Osteoblast (primary cell): ENCODE data around the gene SPRR2E. TPM values are rescaled to one million over a fixed set of nuclear protein-coding genes. Genes with fewer than 3 reads are reported as not detected.
"Not testable (repeated sequence)": the region's sequence is repeated elsewhere in the genome, so short reads cannot be mapped to it uniquely, and the experiment has no call there.

Experiments used
- DNase-seq: peaks from one replicate; pipeline ENCODE4 v3.0.0; 2011; ENCODE audit warnings: low spot score, mixed read lengths; ENCODE audit not compliant: insufficient read length; ENCODE audit errors: missing footprints
- H2AFZ ChIP-seq: 2 replicates; pipeline ENCODE4 v1.6.0; 2011; ENCODE audit warnings: mild to moderate bottlenecking, low read length
- H3K27ac ChIP-seq: 2 replicates; pipeline ENCODE4 v1.5.1; 2011; ENCODE audit warnings: mild to moderate bottlenecking, low read depth, low read length, moderate library complexity
- H3K27me3 ChIP-seq: 2 replicates; pipeline ENCODE4 v1.6.0; 2012; ENCODE audit warnings: mild to moderate bottlenecking, control low read depth, inconsistent platforms, low read length, moderate library complexity; ENCODE audit not compliant: insufficient read depth
- H3K36me3 ChIP-seq: 2 replicates; pipeline ENCODE4 v1.5.1; 2011; ENCODE audit warnings: mild to moderate bottlenecking, low read length, control low read depth, moderate library complexity; ENCODE audit not compliant: insufficient read depth
- H3K4me1 ChIP-seq: 2 replicates; pipeline ENCODE4 v1.5.1; 2011; ENCODE audit warnings: mild to moderate bottlenecking, low read length, control low read depth, moderate library complexity; ENCODE audit not compliant: insufficient read depth
- H3K4me2 ChIP-seq: 2 replicates; pipeline ENCODE4 v1.6.0; 2011; ENCODE audit warnings: mild to moderate bottlenecking, low read length; ENCODE audit not compliant: insufficient read depth
- H3K4me3 ChIP-seq: fragments of 200-600 bp; sonication (generic); 3 replicates; pipeline ENCODE4 v1.5.1; 2012; ENCODE audit warnings: mild to moderate bottlenecking, low read length, inconsistent platforms; ENCODE audit not compliant: insufficient read depth
- H3K79me2 ChIP-seq: 2 replicates; pipeline ENCODE4 v1.6.0; 2012; ENCODE audit warnings: mild to moderate bottlenecking, low read length, control low read depth, inconsistent platforms; ENCODE audit not compliant: insufficient read depth
- H3K9me3 ChIP-seq: 2 replicates; pipeline ENCODE4 v1.5.1; 2011; ENCODE audit warnings: low read depth, low read length, control low read depth
- H4K20me1 ChIP-seq: 2 replicates; pipeline ENCODE4 v1.6.0; 2012; ENCODE audit warnings: mild to moderate bottlenecking, low read length, control low read depth; ENCODE audit not compliant: insufficient read depth
- CTCF ChIP-seq: IDR thresholded peaks from 2 replicates; pipeline ENCODE4 v1.5.1; 2011; ENCODE audit warnings: mild to moderate bottlenecking, low read depth, low read length, moderate library complexity; ENCODE audit errors: extremely low read depth
- total RNA-seq: library from RNA; depleted of rRNA; stranded (reverse); fragments of >200 nt; gene quantifications from 2 replicates; pipeline ENCODE4 v1.2.3, GENCODE V29; 2012

SPRR2E gene
- total RNA-seq, 1 donor: not detected

- Histone ChIP-seq H3K4me3 (no peak within 1 kb of the TSS), H2AFZ (no peak within 1 kb of the TSS), H3K36me3 (no peaks in the 10 kb centered on the region), H3K79me2 (no peaks in the 10 kb centered on the region), H3K27ac (no peak within 1 kb of the TSS), H3K4me2 (no peak within 1 kb of the TSS), H4K20me1 (no peaks in the 10 kb centered on the region), H3K27me3 (no peaks in the 10 kb centered on the region), H3K9me3 (no peaks in the 10 kb centered on the region), H3K4me1 (no peaks in the 10 kb centered on the region)
- TF ChIP-seq CTCF: no peak
- no peak for DNase-seq
These were observed 19.1 kb upstream of the SPRR2E start, which contains the start of gene SPRR2F for GRCh38 chr1:153113416-153113815. TSS of gene SPRR2F (minus strand) at chr1:153113516. CDS start at chr1:153112733, 783 bp downstream.

- H4K20me1 ChIP-seq, H3K4me1 ChIP-seq, H3K9me3 ChIP-seq, H3K36me3 ChIP-seq, DNase-seq, H3K4me3 ChIP-seq, H3K79me2 ChIP-seq, H3K27ac ChIP-seq, H3K27me3 ChIP-seq, H2AFZ ChIP-seq, H3K4me2 ChIP-seq: not testable (repeated sequence)
These were observed 18.1 kb upstream of the SPRR2E start for GRCh38 chr1:153112454-153112853.

- Histone ChIP-seq H2AFZ (no peak overlapping the region), H4K20me1 (no peaks in the 10 kb centered on the region), H3K36me3 (no peaks in the 10 kb centered on the region), H3K4me3 (no peak overlapping the region), H3K27ac (no peak overlapping the region), H3K9me3 (no peaks in the 10 kb centered on the region), H3K4me2 (no peak overlapping the region), H3K79me2 (no peaks in the 10 kb centered on the region), H3K4me1 (no peaks in the 10 kb centered on the region), H3K27me3 (no peaks in the 10 kb centered on the region)
- TF ChIP-seq CTCF: no peak
- DNase-seq: no peak
These were observed 5.9 kb upstream of the SPRR2E start for GRCh38 chr1:153100245-153100644.

GRCh38 chr1:153099461-153100045 is 5.2 kb upstream of the SPRR2E start:
- Histone ChIP-seq H3K27ac (no peak overlapping the region), H4K20me1 (no peaks in the 10 kb centered on the region), H3K36me3 (no peaks in the 10 kb centered on the region), H2AFZ (no peak overlapping the region), H3K4me2 (no peak overlapping the region), H3K27me3 (no peaks in the 10 kb centered on the region), H3K79me2 (no peaks in the 10 kb centered on the region), H3K4me1 (no peaks in the 10 kb centered on the region), H3K9me3 (no peaks in the 10 kb centered on the region), H3K4me3 (no peak overlapping the region)
- no peak for TF ChIP-seq CTCF
- no peak for DNase-seq
